ENCODE data around the gene NCAM2. TPM values are rescaled to one million over a fixed set of nuclear protein-coding genes. Genes with fewer than 3 reads are reported as not detected.

Gene NCAM2
- total RNA-seq, 2 experiments from 2014 or later = not detected

GRCh38 chr21:21067375-21067774 is 69.2 kb downstream of the NCAM2 start:
- TF ChIP-seq CTCF (IDR thresholded peaks at IDR 0.05) = no peak
- no peak overlapping the region for H3K27ac Mint-ChIP-seq
- H3K9me3 Mint-ChIP-seq = no peaks in the 10 kb centered on the region
- ChIA-PET CTCF (no interaction called here), POLR2A (no interaction called here)
- no peaks in the 10 kb centered on the region for H3K4me1 Mint-ChIP-seq (ENCODE audit: low read depth)
- H3K4me3 Mint-ChIP-seq = no peak overlapping the region
- H3K27me3 Mint-ChIP-seq = no peaks in the 10 kb centered on the region
- intact Hi-C loops (cut with micrococcal nuclease) = no loop called here
- DNase-seq (no peak), ATAC-seq (no peak)
- H3K36me3 Mint-ChIP-seq (ENCODE audit: low read depth) = no peaks in the 10 kb centered on the region

DNA sequence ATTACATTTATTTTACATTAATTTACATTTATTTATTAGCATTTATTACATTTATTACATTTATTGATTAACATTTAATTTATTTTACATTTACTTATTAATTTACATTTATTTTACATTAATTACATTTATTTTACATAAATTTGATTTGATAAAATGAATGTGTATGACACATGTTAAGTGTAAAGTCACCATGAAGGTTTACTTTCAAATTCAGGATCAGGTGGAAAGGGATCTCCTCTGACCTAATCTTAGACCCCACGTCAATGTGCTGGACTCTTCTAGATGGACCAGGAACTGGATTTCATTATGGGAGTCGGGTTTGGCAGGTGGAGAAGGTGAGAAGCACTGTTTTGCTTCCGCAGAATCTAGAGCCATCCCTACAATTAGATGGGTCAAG is 76.1 kb downstream of the NCAM2 start:
- ATAC-seq = no peak
- CTCF ChIA-PET = no interaction called here
- intact Hi-C loops (cut with micrococcal nuclease) = no loop called here
- POLR2A ChIA-PET = no interaction called here
- TF ChIP-seq CTCF (IDR thresholded peaks at IDR 0.05) = no peak
- no peaks in the 10 kb centered on the region for H3K4me1 Mint-ChIP-seq (ENCODE audit: low read depth)
- H3K4me3 Mint-ChIP-seq = no peak overlapping the region
- DNase-seq = no peak
- no peaks in the 10 kb centered on the region for H3K9me3 Mint-ChIP-seq
- H3K27me3 Mint-ChIP-seq = no peaks in the 10 kb centered on the region
- H3K36me3 Mint-ChIP-seq (ENCODE audit: low read depth) = no peaks in the 10 kb centered on the region
- H3K27ac Mint-ChIP-seq = no peak overlapping the region

DNA sequence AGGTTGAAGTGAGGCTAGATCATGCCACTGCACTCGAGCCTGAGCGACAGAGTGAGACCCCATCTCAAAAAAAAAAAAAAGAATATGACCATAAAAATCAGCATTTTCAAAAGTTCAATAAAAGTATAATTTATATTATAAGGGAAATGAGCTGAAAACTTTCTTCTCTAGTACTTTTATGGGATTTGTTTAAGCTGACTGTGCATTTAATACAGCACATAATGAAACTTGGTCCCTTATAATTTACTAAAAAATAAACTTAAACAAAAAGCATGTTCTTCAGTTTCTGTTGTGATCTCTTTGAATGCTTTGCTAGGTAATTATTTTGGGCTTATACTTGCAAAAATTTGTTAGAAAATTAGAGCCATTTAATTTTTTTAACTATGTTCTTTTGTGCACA is 77.8 kb downstream of the NCAM2 start:
- no peaks in the 10 kb centered on the region for H3K4me1 Mint-ChIP-seq (ENCODE audit: low read depth)
- H3K27me3 Mint-ChIP-seq = no peaks in the 10 kb centered on the region
- H3K9me3 Mint-ChIP-seq = no peaks in the 10 kb centered on the region
- H3K36me3 Mint-ChIP-seq (ENCODE audit: low read depth) = no peaks in the 10 kb centered on the region
- no peak for DNase-seq
- no peak overlapping the region for H3K4me3 Mint-ChIP-seq
- TF ChIP-seq CTCF (IDR thresholded peaks at IDR 0.05) = no peak
- intact Hi-C loops (cut with micrococcal nuclease) = no loop called here
- ATAC-seq = no peak
- CTCF ChIA-PET = no interaction called here
- POLR2A ChIA-PET = no interaction called here
- H3K27ac Mint-ChIP-seq = no peak overlapping the region

- Mint-ChIP-seq H3K36me3 (ENCODE audit: low read depth) (no peaks in the 10 kb centered on the region), H3K27ac (no peak overlapping the region), H3K4me1 (ENCODE audit: low read depth) (no peaks in the 10 kb centered on the region), H3K27me3 (no peaks in the 10 kb centered on the region), H3K9me3 (no peaks in the 10 kb centered on the region), H3K4me3 (no peak overlapping the region)
- ChIA-PET POLR2A (no interaction called here), CTCF (no interaction called here)
- no peak for TF ChIP-seq CTCF (IDR thresholded peaks at IDR 0.05)
- DNase-seq (no peak), ATAC-seq (no peak)
- intact Hi-C loops (cut with micrococcal nuclease) = no loop called here
Observed at GRCh38 chr21:21076491-21076890, 78.3 kb downstream of the NCAM2 start.

GRCh38 chr21:21079646-21080045 is 81.4 kb downstream of the NCAM2 start:
- intact Hi-C loops (cut with micrococcal nuclease) = no loop called here
- no peaks in the 10 kb centered on the region for H3K36me3 Mint-ChIP-seq (ENCODE audit: low read depth)
- no peaks in the 10 kb centered on the region for H3K27me3 Mint-ChIP-seq
- POLR2A ChIA-PET = no interaction called here
- H3K9me3 Mint-ChIP-seq = no peaks in the 10 kb centered on the region
- H3K4me1 Mint-ChIP-seq (ENCODE audit: low read depth) = no peaks in the 10 kb centered on the region
- no peak overlapping the region for H3K4me3 Mint-ChIP-seq
- CTCF ChIA-PET = no interaction called here
- DNase-seq (no peak), ATAC-seq (no peak)
- no peak for TF ChIP-seq CTCF (IDR thresholded peaks at IDR 0.05)
- H3K27ac Mint-ChIP-seq = no peak overlapping the region

Measured in activated CD8-positive, alpha-beta T cell treated with anti-CD3 and anti-CD28 coated beads for 36 hours (primary cell).